Neural cell (in vitro differentiated cells): Measurements from ENCODE around the gene PPCDC. TPM values are rescaled to one million over a fixed set of nuclear protein-coding genes. Genes with fewer than 3 reads are reported as not detected.

Source experiments
- H2AFZ ChIP-seq: fragments of 200-600, 300-800 bp; sonication (generic), shearing (Covaris generic); 2 replicates; pipeline ENCODE4 v1.6.0; 2014; ENCODE audit warnings: low read depth, mild to moderate bottlenecking, antibody characterized with exemption, low read length, moderate library complexity
- H3F3A ChIP-seq: fragments of 200-600 bp; shearing (Covaris generic); 2 replicates; pipeline ENCODE4 v1.6.1; 2016; ENCODE audit warnings: mild to moderate bottlenecking, moderate library complexity, mixed read lengths, antibody characterized with exemption, low read length; ENCODE audit not compliant: insufficient read depth, poor library complexity, severe bottlenecking
- H3K27ac ChIP-seq: fragments of 200-600, 300-800 bp; sonication (generic), shearing (Covaris generic); 2 replicates; pipeline ENCODE4 v1.5.1; 2014; ENCODE audit warnings: mild to moderate bottlenecking, low read length, moderate library complexity
- H3K27me3 ChIP-seq: fragments of 300-800, 200-600 bp; sonication (generic), shearing (Covaris generic); 2 replicates; pipeline ENCODE4 v1.6.0; 2014; ENCODE audit warnings: mild to moderate bottlenecking, low read depth, low read length, moderate library complexity; ENCODE audit not compliant: insufficient read depth
- H3K36me3 ChIP-seq: fragments of 300-800, 200-600 bp; sonication (generic), shearing (Covaris generic); 2 replicates; pipeline ENCODE4 v1.5.1; 2014; ENCODE audit warnings: mild to moderate bottlenecking, antibody characterized with exemption, low read length, moderate library complexity; ENCODE audit not compliant: insufficient read depth
- H3K4me2 ChIP-seq: fragments of 300-800, 200-600 bp; sonication (generic), shearing (Covaris generic); 2 replicates; pipeline ENCODE4 v1.6.0; 2014; ENCODE audit warnings: mild to moderate bottlenecking, low read length
- H3K4me3 ChIP-seq: fragments of 300-800, 200-600 bp; sonication (generic), shearing (Covaris generic); 2 replicates; pipeline ENCODE4 v1.5.1; 2014; ENCODE audit warnings: mild to moderate bottlenecking, low read length, moderate library complexity
- H3K79me2 ChIP-seq: fragments of 200-600 bp; shearing (Covaris generic); replicated peaks from 2 replicates; pipeline ENCODE4 v1.6.0; 2014; ENCODE audit warnings: mild to moderate bottlenecking, low read length, moderate library complexity; ENCODE audit not compliant: insufficient read depth
- H3K9ac ChIP-seq: fragments of 300-800, 200-600 bp; sonication (generic), shearing (Covaris generic); 2 replicates; pipeline ENCODE4 v1.6.1; 2016; ENCODE audit warnings: mild to moderate bottlenecking, low read length, mixed read lengths
- H3K9me2 ChIP-seq: fragments of 200-600 bp; shearing (Covaris generic); 2 replicates; pipeline ENCODE4 v1.6.1; 2016; ENCODE audit warnings: mild to moderate bottlenecking, low read length, mixed read lengths; ENCODE audit not compliant: insufficient read depth
- H3K9me3 ChIP-seq: fragments of 200-600, 300-800 bp; sonication (generic), shearing (Covaris generic); 2 replicates; pipeline ENCODE4 v1.6.1; 2016; ENCODE audit warnings: mild to moderate bottlenecking, mixed run types, low read length, moderate library complexity, mixed read lengths
- H4K20me1 ChIP-seq: fragments of 200-600 bp; shearing (Covaris generic); 2 replicates; pipeline ENCODE4 v1.6.1; 2016; ENCODE audit warnings: mild to moderate bottlenecking, mixed run types; ENCODE audit not compliant: insufficient read depth
- CTCF ChIP-seq: fragments of 450-650 bp; IDR thresholded peaks from 2 replicates; pipeline ENCODE4 v1.5.1; 2014; ENCODE audit warnings: antibody characterized with exemption, mild to moderate bottlenecking, moderate library complexity; ENCODE audit not compliant: poor library complexity, severe bottlenecking
- EP300 ChIP-seq: fragments of 450-650 bp; conservative IDR thresholded peaks from 2 replicates; pipeline ENCODE4 v1.6.1; 2014; ENCODE audit warnings: antibody characterized with exemption, mild to moderate bottlenecking, moderate library complexity; ENCODE audit not compliant: poor library complexity, severe bottlenecking
- EZH2 ChIP-seq: fragments of 200-600, 300-800 bp; shearing (Covaris generic), sonication (generic); IDR thresholded peaks from 2 replicates; pipeline ENCODE4 v1.6.1; 2014; ENCODE audit warnings: antibody characterized with exemption, low read length, borderline replicate concordance, mild to moderate bottlenecking; ENCODE audit not compliant: insufficient read depth, poor library complexity, severe bottlenecking
- MXI1 ChIP-seq: fragments of 450-650 bp; conservative IDR thresholded peaks from 2 replicates; pipeline ENCODE4 v1.6.1; 2014; ENCODE audit warnings: antibody characterized with exemption, mild to moderate bottlenecking; ENCODE audit not compliant: poor library complexity, severe bottlenecking
- POLR2AphosphoS5 ChIP-seq: IDR thresholded peaks from 2 replicates; pipeline ENCODE4 v1.6.1; 2012
- RAD21 ChIP-seq: fragments of 450-650 bp; conservative IDR thresholded peaks from 2 replicates; pipeline ENCODE4 v1.6.1; 2014; ENCODE audit warnings: antibody characterized with exemption, mild to moderate bottlenecking, moderate library complexity
- REST ChIP-seq: IDR thresholded peaks from 2 replicates; pipeline ENCODE4 v1.6.1; 2012; ENCODE audit warnings: borderline replicate concordance
- SMC3 ChIP-seq: fragments of 450-650 bp; conservative IDR thresholded peaks from 2 replicates; pipeline ENCODE4 v1.6.1; 2014; ENCODE audit warnings: antibody characterized with exemption, mild to moderate bottlenecking, moderate library complexity; ENCODE audit not compliant: poor library complexity
- TAF1 ChIP-seq: IDR thresholded peaks from 2 replicates; pipeline ENCODE4 v1.6.1; 2012; ENCODE audit warnings: low read depth
- polyA plus RNA-seq: library from polyadenylated mRNA; depleted of rRNA; stranded (reverse); fragments of >200 nt; gene quantifications from 2 replicates; pipeline ENCODE4 v1.2.3, GENCODE V29; 2014

Gene PPCDC
- polyA plus RNA-seq, 1 donor from 2014 or later, result 13.6 TPM

GRCh38 chr15:75067123-75067830, 43.9 kb downstream of the PPCDC start:
- Histone ChIP-seq H3K4me3 (no peak overlapping the region), H3K79me2 (no peaks in the 10 kb centered on the region), H3K9ac (no peak overlapping the region), H3K9me3 (no peaks in the 10 kb centered on the region), H3K9me2 (no peaks in the 10 kb centered on the region), H3K27me3 (no peaks in the 10 kb centered on the region), H3K4me2 (no peak overlapping the region), H3F3A (no peaks in the 10 kb centered on the region), H4K20me1 (no peaks in the 10 kb centered on the region), H3K27ac (no peak overlapping the region), H2AFZ (no peak overlapping the region), H3K36me3 (no peaks in the 10 kb centered on the region)
- TF ChIP-seq CTCF (no peak), MXI1 (no peak), REST (no peak), SMC3 (no peak), EP300 (no peak), EZH2 (no peak), POLR2AphosphoS5 (no peak), TAF1 (no peak)

- H3K9me2 ChIP-seq, result no peaks in the 10 kb centered on the region
These were observed 45.4 kb downstream of the PPCDC start for GRCh38 chr15:75068748-75069147.

More at GRCh38 chr15:75068748-75069147, 45.4 kb downstream of the PPCDC start:
- no peak overlapping the region for H3K9ac ChIP-seq
- no peak overlapping the region for H3K4me2 ChIP-seq
- H3K36me3 ChIP-seq, result no peaks in the 10 kb centered on the region
- no peak overlapping the region for H3K27ac ChIP-seq
- H4K20me1 ChIP-seq, result no peaks in the 10 kb centered on the region
- H3K79me2 ChIP-seq, result no peaks in the 10 kb centered on the region
- TF ChIP-seq RAD21, result no peak
- TF ChIP-seq REST, result no peak
- TF ChIP-seq SMC3, result no peak
- TF ChIP-seq EZH2, result no peak
- TF ChIP-seq CTCF, result no peak
- no peak for TF ChIP-seq MXI1
- TF ChIP-seq TAF1, result no peak
- no peak for TF ChIP-seq POLR2AphosphoS5
- no peak for TF ChIP-seq EP300
- H3F3A ChIP-seq, result no peaks in the 10 kb centered on the region
- H3K4me3 ChIP-seq, result no peak overlapping the region
- no peaks in the 10 kb centered on the region for H3K27me3 ChIP-seq
- no peak overlapping the region for H2AFZ ChIP-seq
- H3K9me3 ChIP-seq, result no peaks in the 10 kb centered on the region
